Activated T-cell treated with anti-CD3 and anti-CD28 coated beads for 4 hours (primary cell): Measurements from ENCODE around the gene CDY2B.
"Not testable (repeated sequence)": the region's sequence is repeated elsewhere in the genome, so short reads cannot be mapped to it uniquely, and the experiment has no call there.

ENCODE experiments used
- DNase-seq: peaks from one replicate; pipeline ENCODE4 v3.0.0-alpha.2; 2020

Gene CDY2B, protein sequence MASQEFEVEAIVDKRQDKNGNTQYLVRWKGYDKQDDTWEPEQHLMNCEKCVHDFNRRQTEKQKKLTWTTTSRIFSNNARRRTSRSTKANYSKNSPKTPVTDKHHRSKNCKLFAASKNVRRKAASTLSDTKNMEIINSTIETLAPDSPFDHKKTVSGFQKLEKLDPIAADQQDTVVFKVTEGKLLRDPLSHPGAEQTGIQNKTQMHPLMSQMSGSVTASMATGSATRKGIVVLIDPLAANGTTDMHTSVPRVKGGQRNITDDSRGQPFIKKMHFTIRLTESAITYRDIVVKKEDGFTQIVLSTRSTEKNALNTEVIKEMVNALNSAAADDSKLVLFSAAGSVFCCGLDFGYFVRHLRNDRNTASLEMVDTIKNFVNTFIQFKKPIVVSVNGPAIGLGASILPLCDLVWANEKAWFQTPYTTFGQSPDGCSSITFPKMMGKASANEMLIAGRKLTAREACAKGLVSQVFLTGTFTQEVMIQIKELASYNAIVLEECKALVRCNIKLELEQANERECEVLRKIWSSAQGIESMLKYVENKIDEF

GRCh38 chrY:17880120-17880519 is at the start of gene CDY2B:
TSS of gene CDY2B (minus strand) at chrY:17880220. CDS start at chrY:17879892, 328 bp downstream.
- DNase-seq = not testable (repeated sequence)

DNA sequence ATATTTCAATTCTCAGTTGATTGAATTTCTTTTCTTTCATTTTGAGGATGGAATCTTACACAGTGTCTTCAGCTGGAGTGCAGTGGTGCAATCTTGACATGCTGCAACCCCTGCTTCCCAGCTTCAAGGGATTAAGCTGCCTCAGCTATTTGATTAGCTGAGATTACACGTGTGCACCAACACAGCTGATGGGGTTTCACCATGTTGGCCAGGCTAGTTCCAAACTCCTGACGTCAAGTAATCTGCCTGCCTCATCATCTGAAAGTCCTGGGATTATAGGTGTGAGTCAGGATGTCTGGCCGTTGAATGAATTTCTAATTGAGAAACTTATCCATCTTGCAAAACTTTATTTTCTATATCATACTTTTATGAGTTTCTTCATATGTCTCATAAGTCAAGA is 28.0 kb upstream of the CDY2B start:
- not testable (repeated sequence) for DNase-seq

DNA sequence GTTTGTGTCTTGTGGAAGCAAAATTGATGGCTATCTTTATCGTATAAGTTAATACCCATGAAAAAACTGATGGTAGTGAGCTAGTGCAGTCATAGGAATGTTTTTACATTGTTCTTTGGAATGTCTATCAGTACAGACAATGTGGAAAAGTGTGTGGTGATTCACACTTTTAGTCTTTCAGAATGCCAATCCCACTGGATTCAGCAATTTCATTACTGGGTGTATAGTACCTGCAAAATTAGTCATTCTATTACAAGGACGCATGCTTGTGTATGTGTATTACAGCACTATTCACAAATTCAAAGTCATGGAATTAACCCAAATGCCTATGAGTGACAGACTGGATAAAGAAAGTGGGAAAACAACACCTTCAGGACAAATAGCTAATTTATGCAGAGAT is 27.3 kb upstream of the CDY2B start:
- not testable (repeated sequence) for DNase-seq

GRCh38 chrY:17881697-17882096 is 1.7 kb upstream of the CDY2B start:
- not testable (repeated sequence) for DNase-seq

GRCh38 chrY:17876767-17877166 is 3.3 kb downstream of the CDY2B start:
- DNase-seq = not testable (repeated sequence)

DNA sequence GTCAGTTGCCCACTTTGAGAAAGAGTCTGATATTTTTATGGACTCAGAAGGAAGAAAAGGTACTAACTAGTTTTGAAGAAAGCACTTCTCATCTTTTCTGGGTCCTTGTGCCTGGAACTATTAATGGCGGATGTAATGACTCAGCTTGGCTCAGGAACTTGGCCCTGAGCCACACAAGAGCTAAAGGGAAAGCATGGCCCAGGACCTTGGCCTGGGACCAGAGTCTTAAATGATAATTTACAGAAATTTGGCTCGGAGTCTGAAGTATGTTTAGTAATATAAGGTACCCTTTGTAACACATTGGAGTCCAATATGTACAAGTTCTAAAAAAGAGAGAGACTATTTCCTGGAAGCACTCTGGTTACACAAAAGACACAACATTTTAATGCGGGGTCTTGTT is 4.6 kb downstream of the CDY2B start:
- not testable (repeated sequence) for DNase-seq

DNA sequence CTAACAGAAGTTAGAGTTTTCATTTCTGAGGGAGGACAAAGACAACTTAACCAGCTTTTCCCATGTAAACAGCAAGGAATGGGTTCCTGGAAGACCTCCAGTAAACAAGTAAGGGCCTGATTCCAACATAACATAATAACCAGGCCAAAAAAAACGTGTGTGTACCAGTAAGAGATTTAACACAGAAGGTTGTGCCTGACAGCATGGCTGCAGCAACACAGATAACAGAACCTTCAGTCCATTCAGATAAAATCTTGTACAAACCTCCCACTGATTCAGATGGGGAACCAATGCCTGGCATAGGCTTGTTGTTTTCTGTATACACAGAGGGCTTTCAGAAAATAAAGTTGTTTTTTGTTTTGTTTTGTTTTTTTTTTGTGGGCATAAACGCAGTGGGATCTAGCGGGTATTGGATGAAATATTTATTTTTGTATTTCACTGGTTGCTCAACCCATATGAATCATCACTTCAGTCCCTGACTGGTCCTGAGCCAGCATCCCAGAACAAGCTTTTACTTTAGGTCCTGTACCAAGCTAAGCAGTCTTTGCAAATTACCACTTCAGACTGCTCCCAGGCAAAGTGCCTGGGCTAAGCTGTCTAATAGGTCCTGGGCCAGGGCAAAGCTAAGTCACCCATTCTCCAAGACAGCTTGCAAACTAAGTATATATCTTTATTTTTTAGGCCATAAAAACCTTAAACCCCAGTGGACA is 8.7 kb downstream of the CDY2B start:
- DNase-seq = not testable (repeated sequence)

- not testable (repeated sequence) for DNase-seq
Observed at GRCh38 chrY:17870737-17871136, 9.3 kb downstream of the CDY2B start.

GRCh38 chrY:17867850-17868249 is 12.2 kb downstream of the CDY2B start:
- not testable (repeated sequence) for DNase-seq

- DNase-seq = not testable (repeated sequence)
Observed at GRCh38 chrY:17860634-17861033, 19.4 kb downstream of the CDY2B start.

DNA sequence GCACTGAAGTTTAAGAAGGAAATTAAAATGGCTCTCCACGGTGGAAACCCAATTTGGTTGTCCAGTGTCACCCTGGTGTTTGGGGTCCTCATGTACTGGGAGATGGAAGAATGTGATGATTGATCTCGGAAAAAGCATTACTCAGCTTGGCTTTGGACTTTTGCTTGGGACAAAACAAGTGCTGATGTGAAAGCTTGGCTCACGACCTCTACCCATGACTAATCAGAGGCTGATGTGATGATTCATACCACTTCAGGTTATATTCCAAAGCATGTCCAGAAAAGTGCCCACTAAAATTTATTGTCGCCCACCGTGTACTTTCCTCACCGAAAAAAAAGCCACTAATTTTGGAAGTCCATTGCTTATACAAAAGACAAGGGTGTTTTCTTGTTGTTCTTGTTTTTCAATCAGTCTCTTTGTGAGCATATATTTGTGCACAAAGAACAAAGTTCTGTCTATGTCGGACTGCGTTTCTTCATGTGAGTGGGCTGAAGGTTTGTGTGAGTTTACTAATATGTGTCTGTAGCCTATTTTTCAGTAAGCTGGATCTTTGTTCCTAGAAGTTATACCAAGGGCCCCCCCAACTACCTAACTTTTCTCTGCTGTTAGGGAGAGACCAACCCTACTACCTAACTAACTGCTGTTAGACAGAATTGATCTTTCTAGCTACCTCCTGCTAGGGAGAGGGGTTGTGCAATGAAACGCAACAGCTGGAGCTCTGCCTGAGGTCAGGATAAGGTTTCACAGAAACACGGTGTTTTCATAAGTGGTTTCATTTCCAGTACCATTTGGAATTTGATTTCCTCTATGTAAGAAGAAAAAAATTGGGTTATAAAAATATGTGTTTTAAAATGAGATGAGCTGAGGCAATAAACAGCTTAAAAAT is 22.8 kb downstream of the CDY2B start:
- not testable (repeated sequence) for DNase-seq

DNA sequence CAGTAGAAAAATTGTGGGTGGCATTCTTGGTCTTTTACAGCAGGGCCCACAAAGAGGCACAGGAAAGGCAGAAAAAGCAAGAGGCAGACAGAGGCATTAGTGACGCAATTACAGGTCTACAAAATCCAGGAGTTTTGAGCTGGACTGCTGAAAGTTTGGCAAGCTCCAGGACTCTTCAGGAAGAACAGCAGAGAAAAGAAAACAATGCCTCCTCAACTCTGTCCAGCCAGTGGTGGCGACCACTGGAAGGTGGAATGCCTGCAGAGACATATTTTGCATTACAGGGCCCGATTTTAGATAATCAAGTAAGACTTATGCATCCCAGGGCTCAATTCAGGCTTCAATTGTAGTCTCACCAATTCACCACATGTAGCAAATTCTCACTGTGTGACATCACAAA is 23.5 kb downstream of the CDY2B start:
- DNase-seq = not testable (repeated sequence)

DNA sequence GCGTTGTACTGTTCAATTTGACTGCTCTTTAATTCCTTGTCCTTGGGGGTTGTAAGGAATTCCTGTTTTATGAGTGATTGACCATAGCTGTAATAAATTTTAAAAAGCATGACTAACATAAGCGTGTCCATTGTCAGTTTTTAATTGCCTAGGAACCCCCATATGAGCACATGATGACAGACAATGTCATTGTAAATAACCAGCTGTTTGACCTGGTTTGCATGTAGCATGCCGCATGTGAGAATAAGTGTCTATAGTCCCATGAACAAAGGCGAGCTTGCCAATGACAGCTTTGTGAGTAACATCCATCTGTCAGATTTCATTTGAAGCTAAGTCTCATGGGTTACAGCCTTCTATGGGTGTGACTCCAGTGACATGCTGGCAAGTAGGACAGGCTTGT is 30.9 kb downstream of the CDY2B start:
- not testable (repeated sequence) for DNase-seq

DNA sequence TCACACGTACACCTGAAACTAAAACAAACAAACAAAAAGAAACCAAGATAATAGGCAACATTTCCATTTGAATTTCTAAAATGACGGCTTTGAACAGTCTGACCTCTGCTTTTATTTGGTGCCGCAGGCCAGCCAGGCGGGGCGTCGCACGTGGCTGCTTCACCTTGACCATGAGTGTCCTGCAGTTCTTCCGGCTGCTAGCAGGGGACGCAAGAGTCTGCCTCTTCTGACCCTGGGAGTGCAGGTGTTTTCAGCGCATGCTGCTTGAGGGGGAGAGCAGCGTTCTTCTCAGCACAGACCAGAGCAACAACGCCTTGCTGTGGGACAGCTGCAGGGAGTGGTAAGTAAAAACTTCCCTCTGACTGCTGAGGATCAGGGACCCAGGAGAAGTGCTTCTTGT is 47.9 kb downstream of the CDY2B start:
- not testable (repeated sequence) for DNase-seq
